ENCODE measurements around the gene AHDC1.

AHDC1 gene

GRCh38 chr1:27536010-27536757, 67.8 kb downstream of the AHDC1 start:
- Histone ChIP-seq H3K9me3 (no peaks in the 10 kb centered on the region), H3K36me3 (no peaks in the 10 kb centered on the region), H3K27me3 (no peaks in the 10 kb centered on the region), H3K27ac (no peak overlapping the region), H3K4me1 (ENCODE audit: control insufficient read depth in 1 of 2, insufficient read depth in 1 of 2, low read depth in 1 of 2, low read length in 1 of 2) (no peaks in the 10 kb centered on the region), H3K4me3 (ENCODE audit: low read depth in 1 of 2, low read length in 1 of 2) (no peak overlapping the region)
- TF ChIP-seq CTCF (IDR thresholded peaks at IDR 0.05), result no peak

GRCh38 chr1:27535386-27535785, 68.6 kb downstream of the AHDC1 start:
- no peak overlapping the region for H3K4me3 ChIP-seq (ENCODE audit: low read depth in 1 of 2, low read length in 1 of 2)
- H3K9me3 ChIP-seq, result no peaks in the 10 kb centered on the region
- no peaks in the 10 kb centered on the region for H3K4me1 ChIP-seq (ENCODE audit: control insufficient read depth in 1 of 2, insufficient read depth in 1 of 2, low read depth in 1 of 2, low read length in 1 of 2)
- H3K36me3 ChIP-seq, result no peaks in the 10 kb centered on the region
- H3K27ac ChIP-seq, result no peak overlapping the region
- no peaks in the 10 kb centered on the region for H3K27me3 ChIP-seq
- TF ChIP-seq CTCF (IDR thresholded peaks at IDR 0.05), result no peak

GRCh38 chr1:27531959-27532685, 71.8 kb downstream of the AHDC1 start:
- H3K4me3 ChIP-seq (ENCODE audit: low read depth in 1 of 2, low read length in 1 of 2), result no peak overlapping the region
- no peak for TF ChIP-seq CTCF (IDR thresholded peaks at IDR 0.05)
- no peak overlapping the region for H3K27ac ChIP-seq
- H3K4me1 ChIP-seq (ENCODE audit: control insufficient read depth in 1 of 2, insufficient read depth in 1 of 2, low read depth in 1 of 2, low read length in 1 of 2), result peaks cover 14% of the 10 kb centered on the region in 2 experiments
- no peaks in the 10 kb centered on the region for H3K9me3 ChIP-seq
- no peaks in the 10 kb centered on the region for H3K36me3 ChIP-seq
- H3K27me3 ChIP-seq, result peaks cover 30% of the 10 kb centered on the region

- no peaks in the 10 kb centered on the region for H3K9me3 ChIP-seq
- peaks cover 34% of the 10 kb centered on the region in 2 experiments for H3K4me1 ChIP-seq (ENCODE audit: control insufficient read depth in 1 of 2, insufficient read depth in 1 of 2, low read depth in 1 of 2, low read length in 1 of 2)
- H3K36me3 ChIP-seq, result no peaks in the 10 kb centered on the region
- H3K27ac ChIP-seq, result no peak overlapping the region
- peaks cover 31% of the 10 kb centered on the region for H3K27me3 ChIP-seq
- TF ChIP-seq CTCF (IDR thresholded peaks at IDR 0.05), result no peak
- no peak overlapping the region for H3K4me3 ChIP-seq (ENCODE audit: low read depth in 1 of 2, low read length in 1 of 2)
Observed at GRCh38 chr1:27530192-27530591, 73.8 kb downstream of the AHDC1 start.

- H3K4me3 ChIP-seq (ENCODE audit: low read depth in 1 of 2, low read length in 1 of 2), result no peak overlapping the region
- H3K27me3 ChIP-seq, result peaks cover 31% of the 10 kb centered on the region
- H3K36me3 ChIP-seq, result no peaks in the 10 kb centered on the region
- H3K4me1 ChIP-seq (ENCODE audit: control insufficient read depth in 1 of 2, insufficient read depth in 1 of 2, low read depth in 1 of 2, low read length in 1 of 2), result peaks cover 37 to 38% of the 10 kb centered on the region in 2 experiments
- no peak for TF ChIP-seq CTCF (IDR thresholded peaks at IDR 0.05)
- H3K9me3 ChIP-seq, result no peaks in the 10 kb centered on the region
- H3K27ac ChIP-seq, result no peak overlapping the region
Observed at GRCh38 chr1:27529704-27530018, 74.3 kb downstream of the AHDC1 start.
